ENCODE measurements around the gene TFCP2L1. TPM values are rescaled to one million over a fixed set of nuclear protein-coding genes. Genes with fewer than 3 reads are reported as not detected.

The TFCP2L1 gene
- polyA plus RNA-seq, 3 donors: 0.03 to 0.24 TPM; not detected in 1

DNA sequence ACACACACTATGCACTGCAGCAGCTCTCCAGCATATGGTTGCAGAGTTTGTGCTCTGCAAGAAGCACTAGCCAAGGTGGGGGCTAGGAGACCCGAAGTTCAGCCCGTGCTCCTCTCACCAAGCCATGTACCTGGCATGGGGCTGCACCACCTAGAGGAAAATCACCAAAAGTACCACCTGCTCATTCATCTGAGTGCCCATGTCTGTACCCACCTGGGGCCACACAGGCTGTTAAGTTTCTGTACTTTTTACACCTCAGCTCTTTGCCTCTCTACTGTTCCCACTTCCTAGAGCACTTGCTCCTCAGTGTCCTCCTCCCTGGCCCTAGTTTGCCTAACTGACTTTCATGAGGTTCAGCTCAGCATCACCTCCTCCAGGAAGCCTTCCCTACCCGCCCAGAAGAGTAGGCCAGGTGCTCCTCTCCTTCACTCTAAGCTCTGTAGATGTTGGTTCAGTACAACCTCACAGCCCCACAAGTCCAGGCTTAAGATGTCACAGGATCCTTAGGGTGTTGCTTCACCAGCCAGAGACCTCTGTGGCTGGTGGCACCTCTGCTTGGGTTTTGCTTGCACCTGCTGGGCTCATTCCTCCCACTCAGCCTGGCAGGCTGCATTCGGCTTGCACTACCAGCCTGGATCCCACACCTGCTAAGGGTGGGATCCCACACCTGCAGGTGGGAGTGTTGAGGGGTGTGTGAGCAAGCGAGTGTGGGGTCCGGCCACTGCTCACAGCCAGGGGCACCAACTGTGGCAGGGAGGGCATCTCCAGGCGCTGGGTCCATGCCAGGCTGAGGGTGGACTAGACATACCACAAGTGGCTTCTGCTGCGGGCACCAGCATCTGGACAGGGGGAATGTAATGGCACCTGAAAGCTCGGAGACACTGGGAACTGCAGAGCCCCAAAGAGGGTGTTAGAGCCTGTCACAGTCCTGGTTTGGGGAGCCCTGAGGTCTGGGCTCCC is 10.2 kb upstream of the TFCP2L1 start:
- H3K27ac Mint-ChIP-seq: peak overlapping the region in 1 of 7 donors; percentile 68
- H3K4me3 Mint-ChIP-seq: no peak overlapping the region
- H3K9me3 ChIP-seq (replicated peaks in 1 of 2; ENCODE audit: control insufficient read depth in 1 of 2, insufficient read depth in 1 of 2, low read length in 2 of 2): no peaks in the 10 kb centered on the region
- no peaks in the 10 kb centered on the region for H3K27me3 ChIP-seq (ENCODE audit: control insufficient read depth in 2 of 2, insufficient read depth in 2 of 2, low read length in 2 of 2)
- no peaks in the 10 kb centered on the region for H3K36me3 Mint-ChIP-seq
- peaks cover 10% of the 10 kb centered on the region for H3K4me1 Mint-ChIP-seq
- TF ChIP-seq, protein P1, sequence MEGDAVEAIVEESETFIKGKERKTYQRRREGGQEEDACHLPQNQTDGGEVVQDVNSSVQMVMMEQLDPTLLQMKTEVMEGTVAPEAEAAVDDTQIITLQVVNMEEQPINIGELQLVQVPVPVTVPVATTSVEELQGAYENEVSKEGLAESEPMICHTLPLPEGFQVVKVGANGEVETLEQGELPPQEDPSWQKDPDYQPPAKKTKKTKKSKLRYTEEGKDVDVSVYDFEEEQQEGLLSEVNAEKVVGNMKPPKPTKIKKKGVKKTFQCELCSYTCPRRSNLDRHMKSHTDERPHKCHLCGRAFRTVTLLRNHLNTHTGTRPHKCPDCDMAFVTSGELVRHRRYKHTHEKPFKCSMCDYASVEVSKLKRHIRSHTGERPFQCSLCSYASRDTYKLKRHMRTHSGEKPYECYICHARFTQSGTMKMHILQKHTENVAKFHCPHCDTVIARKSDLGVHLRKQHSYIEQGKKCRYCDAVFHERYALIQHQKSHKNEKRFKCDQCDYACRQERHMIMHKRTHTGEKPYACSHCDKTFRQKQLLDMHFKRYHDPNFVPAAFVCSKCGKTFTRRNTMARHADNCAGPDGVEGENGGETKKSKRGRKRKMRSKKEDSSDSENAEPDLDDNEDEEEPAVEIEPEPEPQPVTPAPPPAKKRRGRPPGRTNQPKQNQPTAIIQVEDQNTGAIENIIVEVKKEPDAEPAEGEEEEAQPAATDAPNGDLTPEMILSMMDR (IDR thresholded peaks at IDR 0.05): no peak
- peaks cover 4 to 5% (median 5%) of the 10 kb centered on the region in 3 donors for H3K27me3 Mint-ChIP-seq (ENCODE audit: low read depth in 3 of 3)
- H3K27ac ChIP-seq (ENCODE audit: low read depth in 1 of 2, low read length in 2 of 2): no peak overlapping the region
- H3K4me2 ChIP-seq (replicated peaks; ENCODE audit: extremely low read depth, low read length, poor library complexity, severe bottlenecking): no peak overlapping the region
- H3K4me1 ChIP-seq (ENCODE audit: control insufficient read depth in 1 of 2, insufficient read depth in 2 of 2, low read length in 2 of 2): no peaks in the 10 kb centered on the region
- H3K36me3 ChIP-seq (replicated peaks in 1 of 2; ENCODE audit: control insufficient read depth in 1 of 2, insufficient read depth in 2 of 2, low read length in 2 of 2): no peaks in the 10 kb centered on the region
- H3K4me3 ChIP-seq (replicated peaks in 1 of 3; ENCODE audit: low read depth in 2 of 3, low read length in 3 of 3): no peak overlapping the region
- no peak for DNase-seq
- no peaks in the 10 kb centered on the region for H3K79me2 ChIP-seq (ENCODE audit: insufficient read depth, low read length)
- H3K9ac ChIP-seq (ENCODE audit: insufficient read depth, low read length, poor library complexity, severe bottlenecking): no peak overlapping the region
- intact Hi-C loops (cut with micrococcal nuclease): loop anchor here in 1 of 2 donors (10.0 kb wide), 1 partner anchor 110 kb away; no protein-coding TSS in a partner anchor
- 85% methylated on average over 8 of the region's 9 CpGs for WGBS (ENCODE audit: insufficient coverage)
- H3K9me3 Mint-ChIP-seq: peaks cover 0 to 4% (median 2%) of the 10 kb centered on the region in 7 donors
- H2AFZ ChIP-seq (ENCODE audit: insufficient read depth, low read depth, low read length, poor library complexity, severe bottlenecking): no peak overlapping the region
- H4K20me1 ChIP-seq (ENCODE audit: insufficient read depth, low read length): no peaks in the 10 kb centered on the region

DNA sequence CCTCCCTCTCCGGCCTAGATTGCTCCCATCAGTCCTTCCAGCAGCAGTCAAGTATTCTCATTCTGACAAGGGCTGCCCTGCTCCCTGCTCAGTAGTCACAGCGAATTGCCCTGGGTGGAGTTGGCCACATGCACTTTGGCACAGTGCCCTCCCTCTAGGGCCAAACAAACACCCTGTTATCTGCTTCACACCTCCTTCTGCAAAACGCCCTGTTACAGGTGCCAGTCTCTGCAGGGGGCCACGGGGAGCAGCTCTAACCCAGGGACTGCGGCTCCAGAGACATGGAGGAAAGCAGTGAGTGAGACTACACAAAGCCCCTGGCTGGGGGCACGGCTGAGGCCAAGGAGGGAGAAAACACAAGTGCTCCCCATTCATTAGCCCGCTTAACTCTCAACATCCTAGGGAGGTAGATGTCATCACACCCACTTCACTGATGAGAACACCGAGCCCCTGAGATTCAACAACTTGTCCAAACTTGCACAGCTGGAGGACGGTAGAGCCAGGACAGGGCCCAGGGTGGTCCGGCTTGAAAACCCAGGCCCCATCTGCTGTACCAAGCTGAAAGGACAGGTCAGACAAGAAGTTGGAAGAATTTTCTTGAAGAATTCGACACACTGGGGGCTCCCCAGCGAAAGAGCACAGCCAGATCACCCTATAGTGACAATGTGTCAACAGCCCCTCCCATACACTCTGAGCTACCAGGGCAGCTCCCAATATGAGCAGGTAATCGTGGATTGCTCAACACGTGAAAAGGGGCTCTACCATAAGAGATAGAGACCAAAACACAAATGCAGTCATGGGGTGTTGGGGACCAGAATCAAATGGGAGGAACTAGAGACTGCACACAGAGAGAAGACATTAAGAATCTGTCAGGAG is 8.7 kb upstream of the TFCP2L1 start:
- peaks cover 14% of the 10 kb centered on the region for H3K4me1 Mint-ChIP-seq
- DNase-seq: no peak
- peak overlapping the region in 1 of 7 donors; percentile 50 for H3K27ac Mint-ChIP-seq
- 89% methylated on average over 11 of the region's 14 CpGs for WGBS (ENCODE audit: insufficient coverage)
- H3K9me3 ChIP-seq (replicated peaks in 1 of 2; ENCODE audit: control insufficient read depth in 1 of 2, insufficient read depth in 1 of 2, low read length in 2 of 2): no peaks in the 10 kb centered on the region
- H3K36me3 Mint-ChIP-seq: no peaks in the 10 kb centered on the region
- no peaks in the 10 kb centered on the region for H3K27me3 ChIP-seq (ENCODE audit: control insufficient read depth in 2 of 2, insufficient read depth in 2 of 2, low read length in 2 of 2)
- H3K79me2 ChIP-seq (ENCODE audit: insufficient read depth, low read length): no peaks in the 10 kb centered on the region
- intact Hi-C loops (cut with micrococcal nuclease): loop anchor here in 1 of 2 donors (10.0 kb wide), 1 partner anchor 109 kb away; no protein-coding TSS in a partner anchor
- H3K36me3 ChIP-seq (replicated peaks in 1 of 2; ENCODE audit: control insufficient read depth in 1 of 2, insufficient read depth in 2 of 2, low read length in 2 of 2): no peaks in the 10 kb centered on the region
- no peak overlapping the region for H3K4me2 ChIP-seq (replicated peaks; ENCODE audit: extremely low read depth, low read length, poor library complexity, severe bottlenecking)
- H3K4me1 ChIP-seq (ENCODE audit: control insufficient read depth in 1 of 2, insufficient read depth in 2 of 2, low read length in 2 of 2): peaks cover 1 to 2% of the 10 kb centered on the region in 2 donors
- no peak overlapping the region for H3K4me3 Mint-ChIP-seq
- no peak overlapping the region for H3K4me3 ChIP-seq (replicated peaks in 1 of 3; ENCODE audit: low read depth in 2 of 3, low read length in 3 of 3)
- TF ChIP-seq, protein P1 (IDR thresholded peaks at IDR 0.05): no peak
- peaks cover 0 to 4% (median 3%) of the 10 kb centered on the region in 7 donors for H3K9me3 Mint-ChIP-seq
- no peak overlapping the region for H3K9ac ChIP-seq (ENCODE audit: insufficient read depth, low read length, poor library complexity, severe bottlenecking)
- no peaks in the 10 kb centered on the region for H4K20me1 ChIP-seq (ENCODE audit: insufficient read depth, low read length)
- H3K27me3 Mint-ChIP-seq (ENCODE audit: low read depth in 3 of 3): peaks cover 4 to 6% (median 5%) of the 10 kb centered on the region in 3 donors
- no peak overlapping the region for H2AFZ ChIP-seq (ENCODE audit: insufficient read depth, low read depth, low read length, poor library complexity, severe bottlenecking)
- no peak overlapping the region for H3K27ac ChIP-seq (ENCODE audit: low read depth in 1 of 2, low read length in 2 of 2)

Measured in CD14-positive monocyte (primary cell).